Measurements from ENCODE around the gene TBCD. TPM values are rescaled to one million over a fixed set of nuclear protein-coding genes. Genes with fewer than 3 reads are reported as not detected.

Gene TBCD
- total and polyA plus RNA-seq, 9 of the 15 experiments (the other 6 are each of a cell fraction or from before 2014, with no cell fraction given), result 8.9 to 98.5 (median 28.0) TPM

DNA sequence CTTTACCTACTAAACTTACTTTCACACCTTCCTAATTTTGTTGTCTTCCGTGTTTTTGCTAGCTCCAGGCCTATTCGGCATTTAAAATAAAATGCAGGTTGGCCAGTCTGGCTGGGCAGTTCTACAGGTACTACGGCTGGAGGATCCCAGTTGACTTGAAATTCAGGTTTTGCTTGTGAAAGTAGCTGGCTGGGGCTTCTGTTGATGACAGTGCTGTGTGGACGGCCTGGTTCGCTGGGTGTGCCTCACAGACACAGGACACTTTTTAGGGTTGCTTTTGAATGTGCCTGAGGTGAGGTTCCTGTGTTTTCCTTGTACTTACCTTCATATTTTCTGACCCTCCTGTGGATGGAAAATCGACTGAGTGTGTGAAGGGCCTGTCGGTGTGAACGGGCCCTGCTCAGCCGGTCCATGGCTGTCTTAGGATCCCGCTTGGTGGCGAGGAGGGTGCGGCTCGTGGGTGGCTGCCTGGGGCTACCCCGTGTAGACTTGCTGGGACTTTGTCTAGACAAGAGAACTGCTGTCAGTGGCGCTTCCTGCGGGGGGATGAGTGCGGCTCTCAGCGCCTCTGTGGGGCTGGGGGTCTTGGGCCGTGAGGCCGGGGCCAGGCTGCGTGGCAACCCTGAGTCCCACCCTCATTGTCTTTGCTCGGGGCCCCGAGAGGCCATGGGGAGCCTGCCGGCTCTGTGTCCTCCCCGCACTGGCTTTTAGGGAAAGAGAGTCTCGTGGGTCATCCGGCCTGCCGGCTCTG is 106.7 kb downstream of the TBCD start:
- peaks cover 5% of the 10 kb centered on the region for H3K9me1 ChIP-seq (ENCODE audit: control insufficient read depth, insufficient read depth, low read length)
- TF ChIP-seq ZBTB7A (IDR thresholded peaks at IDR 0.05; ENCODE audit: borderline replicate concordance, control insufficient read depth, low read depth, low read length) (peak; percentile 32; the same call in 1 of the 2 replicates), SMARCC2 (IDR thresholded peaks at IDR 0.05; ENCODE audit: low read depth) (no peak), NCOA2 (IDR thresholded peaks at IDR 0.05; ENCODE audit: partially characterized antibody in 2 of 2) (no peak)
- TF ChIP-seq, protein P1, sequence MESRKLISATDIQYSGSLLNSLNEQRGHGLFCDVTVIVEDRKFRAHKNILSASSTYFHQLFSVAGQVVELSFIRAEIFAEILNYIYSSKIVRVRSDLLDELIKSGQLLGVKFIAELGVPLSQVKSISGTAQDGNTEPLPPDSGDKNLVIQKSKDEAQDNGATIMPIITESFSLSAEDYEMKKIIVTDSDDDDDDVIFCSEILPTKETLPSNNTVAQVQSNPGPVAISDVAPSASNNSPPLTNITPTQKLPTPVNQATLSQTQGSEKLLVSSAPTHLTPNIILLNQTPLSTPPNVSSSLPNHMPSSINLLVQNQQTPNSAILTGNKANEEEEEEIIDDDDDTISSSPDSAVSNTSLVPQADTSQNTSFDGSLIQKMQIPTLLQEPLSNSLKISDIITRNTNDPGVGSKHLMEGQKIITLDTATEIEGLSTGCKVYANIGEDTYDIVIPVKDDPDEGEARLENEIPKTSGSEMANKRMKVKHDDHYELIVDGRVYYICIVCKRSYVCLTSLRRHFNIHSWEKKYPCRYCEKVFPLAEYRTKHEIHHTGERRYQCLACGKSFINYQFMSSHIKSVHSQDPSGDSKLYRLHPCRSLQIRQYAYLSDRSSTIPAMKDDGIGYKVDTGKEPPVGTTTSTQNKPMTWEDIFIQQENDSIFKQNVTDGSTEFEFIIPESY (CRISPR knock-in tag; IDR thresholded peaks at IDR 0.05), result peak; percentile 58; the same call in 1 of the 2 replicates
- peaks cover 17% of the 10 kb centered on the region; the same call in 2 of the 3 replicates for H3K36me3 ChIP-seq (ENCODE audit: control insufficient read depth, insufficient read depth, low read length)
- H3K79me2 ChIP-seq (ENCODE audit: control insufficient read depth, insufficient read depth, low read length), result peaks cover 28% of the 10 kb centered on the region; the same call in 2 of the 3 replicates
- peak overlapping the region in 1 of 2 experiments; percentile 80; a peak in 2 of 4 replicates for H3K9ac ChIP-seq (ENCODE audit: insufficient read depth in 1 of 2, low read depth in 2 of 2, low read length in 2 of 2)
- ChIA-PET CTCF (ENCODE audit: low intra/inter-chr PET ratio) (no interaction called here), POLR2A (interaction anchor here (0.6 to 0.7 kb wide), 2 partner anchors 9 to 96 kb away, joined by 3 read pairs; no protein-coding TSS in a partner anchor)
- BruUV-seq (replicated peaks), result no TSS peak
- no peak for ATAC-seq
- H2AFZ ChIP-seq (ENCODE audit: low read depth, low read length), result no peak overlapping the region
- no peak overlapping the region for H3K4me2 ChIP-seq (ENCODE audit: insufficient read depth, low read length)
- DNase-seq (ENCODE audit: extremely low read depth in 1 of 4, low spot score in 3 of 4), result no peak
- in situ Hi-C loops (cut with MboI) (no loop called here), intact Hi-C loops (cut with micrococcal nuclease) (no loop called here)
- 93% methylated on average over 25 of the region's 28 CpGs for WGBS (ENCODE audit: insufficient coverage, low coverage, missing lambda C conversion rate)
- peak overlapping the region; percentile 78; the same call in 1 of the 3 replicates for H3K27ac ChIP-seq (ENCODE audit: extremely low read depth, low read depth, low read length)
- no peak for FAIRE-seq
- H3K27me3 ChIP-seq (ENCODE audit: control insufficient read depth in 2 of 2, insufficient read depth in 2 of 2, low read length in 2 of 2), result no peaks in the 10 kb centered on the region
- H4K20me1 ChIP-seq (replicated peaks; ENCODE audit: control insufficient read depth, insufficient read depth, low read length), result no peaks in the 10 kb centered on the region
- no peak overlapping the region for H3K4me3 ChIP-seq
- H3K4me1 ChIP-seq (replicated peaks in 1 of 2; ENCODE audit: control insufficient read depth in 2 of 2, insufficient read depth in 2 of 2, low read length in 2 of 2), result peaks cover 29 to 48% of the 10 kb centered on the region in 2 experiments
- H3K9me3 ChIP-seq (replicated peaks; ENCODE audit: control insufficient read depth, insufficient read depth, low read depth, low read length), result no peaks in the 10 kb centered on the region
